OCI-LY3 (cell line): ENCODE measurements around the gene ESRRB.

ENCODE experiments used
- CTCF ChIP-seq: fragments of 200-600, 300-600 bp; sonication (generic); IDR thresholded peaks from 2 replicates; pipeline ENCODE4 v1.5.1; 2014; ENCODE audit warnings: antibody characterized with exemption, low read length, low read depth
- EZH2phosphoT487 ChIP-seq: fragments of 200-600 bp; shearing (Covaris generic); IDR thresholded peaks from 2 replicates; pipeline ENCODE4 v1.6.1; 2018; ENCODE audit warnings: antibody characterized with exemption, mixed run types, low read depth

GRCh38 chr14:76446486-76446885 is 70.5 kb downstream of the ESRRB start:
- TF ChIP-seq CTCF (no peak), EZH2phosphoT487 (no peak)
